HG02588 (cell line): ENCODE results near the gene CTCF.

ENCODE experiments used
- ATAC-seq: cut with Tn5 transposase; IDR thresholded peaks from one replicate; pipeline ENCODE4 v1.9.1; 2021; ENCODE audit warnings: mild to moderate bottlenecking, moderate library complexity; ENCODE audit not compliant: unreplicated experiment

The CTCF gene

DNA sequence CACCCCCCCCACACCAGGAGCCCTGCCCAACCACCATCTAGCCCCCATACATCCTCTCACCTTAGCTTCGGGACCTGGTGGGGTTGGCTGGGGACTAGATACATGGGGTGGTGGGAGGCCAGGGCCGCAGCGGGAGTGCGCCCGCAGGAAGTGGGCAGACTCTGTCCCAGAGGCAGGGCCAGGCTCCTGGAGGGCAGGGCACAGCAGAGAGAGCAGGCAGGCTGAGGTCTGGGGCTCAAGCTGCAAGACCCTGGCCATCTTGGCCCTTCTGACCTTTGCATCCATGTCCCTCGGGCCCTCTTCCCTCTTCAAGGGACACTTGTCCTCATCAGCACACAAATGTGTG is 101.5 kb downstream of the CTCF start:
- ATAC-seq: no peak

DNA sequence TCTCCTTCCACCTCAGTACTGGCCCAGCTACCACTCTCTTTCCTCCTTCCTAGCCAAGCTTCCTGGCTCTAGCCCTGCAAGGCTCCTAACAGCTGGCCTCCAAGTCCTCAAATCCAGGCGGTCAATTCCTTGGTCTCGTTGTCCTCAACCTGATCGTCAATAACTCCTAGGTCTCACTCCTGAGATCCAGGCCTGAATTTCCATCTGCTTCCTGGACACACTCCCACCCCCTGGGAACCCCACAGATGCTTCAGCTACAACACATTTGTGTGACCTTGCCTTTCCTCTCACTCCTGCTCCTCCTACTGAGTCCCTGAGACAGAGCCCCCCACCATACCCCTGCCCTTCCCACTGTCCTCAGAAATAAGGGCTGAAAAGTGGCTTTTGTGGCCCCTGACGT is 101.9 kb downstream of the CTCF start:
- ATAC-seq: no peak

DNA sequence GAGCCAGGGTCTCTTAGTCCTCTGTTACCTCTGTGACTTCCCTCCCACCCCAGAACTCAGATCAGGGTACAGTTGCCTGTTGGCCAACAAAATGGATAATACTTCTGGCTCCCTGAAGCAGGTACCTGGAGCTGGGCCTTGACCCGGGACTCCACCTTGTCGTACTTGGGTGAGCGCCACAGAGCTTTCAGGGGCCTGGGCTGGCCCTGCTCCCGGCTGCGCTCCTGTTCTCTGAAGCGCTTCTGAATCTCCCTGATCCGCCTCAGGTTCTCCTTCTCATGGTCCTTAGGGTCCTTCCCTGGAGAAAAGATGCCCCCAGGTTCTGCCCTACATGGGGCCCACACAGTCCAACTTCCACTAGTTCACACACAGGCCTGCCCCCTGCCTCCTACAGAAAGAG is 102.5 kb downstream of the CTCF start:
- no peak for ATAC-seq

DNA sequence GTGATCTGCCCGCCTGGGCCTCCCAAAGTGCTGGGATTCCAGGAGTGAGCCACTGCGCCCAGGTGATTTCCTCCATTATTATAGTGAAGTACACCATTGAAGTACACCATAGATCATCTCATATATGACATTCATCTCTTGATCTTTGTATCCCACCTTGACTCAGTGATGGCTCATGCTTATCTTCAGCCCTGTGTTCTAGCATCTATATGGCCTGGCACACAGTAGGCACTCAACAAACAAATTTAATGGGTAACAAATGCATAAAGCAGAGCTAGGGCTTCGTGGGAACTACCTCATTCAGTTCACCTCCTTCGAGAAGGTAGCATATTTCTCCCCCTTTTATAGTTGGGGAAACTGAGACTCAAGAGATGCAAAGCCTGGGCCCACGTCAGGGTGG is 103.3 kb downstream of the CTCF start:
- ATAC-seq: no peak

DNA sequence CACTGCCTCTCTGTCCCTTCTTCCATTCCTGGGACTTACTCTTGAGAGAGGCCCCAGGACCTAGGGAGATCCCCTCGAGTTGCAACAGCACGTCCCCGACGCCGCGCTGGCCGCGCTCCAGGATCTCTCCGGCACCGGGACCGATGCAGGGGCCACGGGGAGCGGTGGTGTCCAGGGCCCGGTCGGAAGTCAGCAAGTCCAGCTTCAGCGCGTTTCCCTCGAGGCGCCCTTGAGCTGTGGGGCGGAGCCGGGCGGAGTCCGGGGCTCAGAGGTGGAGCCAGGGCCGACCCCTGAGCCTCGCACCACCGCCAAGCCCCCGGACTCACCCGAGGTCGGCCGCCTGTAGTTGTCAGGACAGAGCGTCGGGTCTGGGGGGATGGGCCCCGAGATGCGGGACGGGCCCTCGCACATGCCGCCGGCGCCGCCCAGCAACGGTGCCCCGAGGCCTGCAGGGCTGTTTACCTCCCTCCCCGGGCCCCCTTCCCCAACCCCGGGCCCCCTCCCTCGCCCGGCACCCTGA is 103.8 kb downstream of the CTCF start:
- peak; percentile 9 for ATAC-seq

DNA sequence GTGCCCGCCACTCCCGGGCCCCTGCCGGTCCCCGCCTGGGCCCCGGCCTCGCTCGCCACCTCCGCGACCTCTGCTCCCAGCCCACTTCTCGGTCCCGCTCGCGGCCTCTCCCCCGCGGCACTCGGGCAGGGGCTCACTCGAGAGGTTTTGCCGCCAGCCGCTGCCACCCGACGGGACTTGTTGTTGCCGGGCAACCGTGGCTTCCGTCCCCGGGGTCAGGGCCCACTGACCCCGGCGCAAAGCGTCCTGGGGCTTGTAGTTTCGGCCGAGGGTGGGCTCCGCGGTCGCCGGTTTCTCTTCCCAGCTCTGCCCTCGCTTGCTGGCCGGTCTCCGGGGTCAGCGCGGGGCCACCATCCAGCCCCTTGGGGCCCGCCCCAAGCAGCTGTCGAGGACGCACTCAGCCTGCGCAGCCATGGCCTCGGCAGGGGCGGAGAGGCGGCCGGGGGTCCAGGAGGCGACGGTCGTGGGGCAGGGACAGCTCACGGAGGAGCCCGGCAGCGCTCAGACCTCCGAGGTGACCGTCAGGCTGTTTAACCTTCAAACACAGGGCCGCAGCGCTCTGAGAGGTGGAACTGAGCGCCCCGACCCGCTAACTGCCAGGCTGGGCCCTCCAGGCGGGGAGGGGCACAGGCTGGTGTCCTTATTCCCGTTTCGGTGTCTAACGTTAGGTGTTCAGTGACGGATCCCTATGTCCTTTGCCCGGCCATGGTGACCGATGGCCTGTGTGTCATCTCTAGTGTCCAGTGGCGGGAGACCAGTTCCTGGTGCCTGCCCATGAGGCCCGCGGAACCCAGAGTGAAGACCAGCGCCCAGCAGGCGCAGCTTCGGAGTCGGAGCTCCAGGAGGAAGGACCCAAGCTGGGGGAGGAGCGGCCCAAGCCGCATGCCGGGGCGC is 104.5 kb downstream of the CTCF start, which contains the start of the genes C16orf86 and ENKD1:
C16orf86 (plus strand) TSS at position 256 of the 894 bp plus-strand sequence; CDS start at position 413, 157 bp downstream.
ENKD1 (minus strand) TSS at position 192 of the 894 bp plus-strand sequence. CDS start 308 bp downstream, outside the sequence.
- ATAC-seq: peak; percentile 64

DNA sequence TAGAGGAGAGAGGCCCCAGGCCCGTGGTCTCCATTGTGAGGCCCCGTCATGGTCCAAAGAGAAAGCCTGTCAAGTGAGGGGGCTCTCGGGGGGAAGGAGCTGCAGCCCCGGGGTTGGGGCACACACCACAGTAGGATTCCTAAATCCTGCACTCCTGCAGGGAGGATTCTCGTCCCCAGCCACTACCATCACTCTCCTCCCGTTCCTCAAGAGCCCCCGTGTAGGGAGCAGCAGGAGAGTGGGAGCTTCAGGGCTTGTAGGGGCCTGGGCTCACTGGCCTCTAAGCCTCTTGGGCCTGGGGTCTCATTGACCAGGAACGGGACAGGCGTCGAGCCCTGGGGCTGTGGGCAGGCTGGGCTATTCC is 105.1 kb downstream of the CTCF start:
- ATAC-seq: no peak

DNA sequence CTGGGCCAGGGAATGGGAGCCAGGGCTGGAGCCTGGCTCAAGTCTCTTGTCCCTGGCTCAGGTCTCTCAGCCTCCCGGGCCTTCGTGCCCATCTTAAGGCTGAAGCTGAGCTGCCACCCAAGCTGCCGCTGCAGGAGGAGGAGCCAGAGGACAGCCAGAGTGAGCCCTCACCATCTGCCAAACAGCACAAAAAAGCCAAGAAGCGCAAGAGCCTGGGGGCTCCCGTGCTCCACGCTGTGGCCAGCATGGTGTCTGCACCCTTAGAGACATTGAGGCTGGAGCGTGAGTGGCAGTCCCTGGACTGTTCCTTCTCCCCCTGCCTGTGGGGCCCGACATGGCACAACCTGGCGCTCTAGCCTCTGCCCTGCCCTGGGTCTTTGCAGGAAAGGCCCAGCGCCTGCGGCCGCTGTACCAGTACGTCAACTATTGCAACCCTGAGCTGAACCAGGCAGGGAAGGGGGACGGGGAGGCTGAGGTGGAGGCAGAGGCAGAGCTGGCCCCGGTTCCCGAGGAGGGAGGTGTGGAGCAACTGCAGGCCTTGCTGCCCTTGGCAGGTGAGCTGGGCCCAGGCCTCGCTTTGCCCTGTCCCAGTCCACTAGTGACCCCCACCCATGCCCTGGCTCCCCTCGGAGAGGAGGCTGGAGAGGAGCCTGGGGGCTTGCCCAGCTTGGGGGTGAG is 105.6 kb downstream of the CTCF start:
- peak; percentile 59 for ATAC-seq

DNA sequence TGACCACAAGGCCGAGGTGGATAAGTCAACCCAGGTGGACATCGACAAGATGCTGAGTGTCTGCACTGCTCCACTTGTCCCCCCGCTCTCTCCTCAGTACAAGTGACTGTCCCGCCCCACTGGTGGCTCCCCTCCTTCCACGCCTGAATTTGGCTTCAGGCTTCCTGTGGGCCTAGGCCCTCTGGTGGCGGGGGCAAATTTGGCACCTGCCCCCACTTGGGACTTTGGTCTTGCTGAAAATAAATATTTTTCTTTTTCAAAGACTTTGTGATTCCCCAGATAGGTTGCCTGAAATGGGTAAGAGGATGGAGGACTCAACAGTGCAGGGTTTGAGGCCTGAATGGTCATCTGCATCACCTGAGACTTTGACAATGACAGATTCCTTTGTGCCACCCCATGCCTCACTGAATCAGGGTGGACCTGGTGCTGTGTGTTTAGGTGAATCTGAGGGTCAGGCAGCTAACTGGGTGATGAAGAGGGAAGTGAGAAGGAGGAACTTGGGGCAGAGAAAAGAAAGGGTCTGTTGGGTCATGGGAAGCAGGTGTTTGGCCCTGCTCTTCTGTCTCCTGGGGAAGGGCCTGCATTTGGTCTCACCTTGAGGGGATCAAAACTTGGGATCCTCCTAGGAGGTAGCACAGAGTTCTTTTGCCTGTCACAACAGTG is 106.3 kb downstream of the CTCF start:
- no peak for ATAC-seq

DNA sequence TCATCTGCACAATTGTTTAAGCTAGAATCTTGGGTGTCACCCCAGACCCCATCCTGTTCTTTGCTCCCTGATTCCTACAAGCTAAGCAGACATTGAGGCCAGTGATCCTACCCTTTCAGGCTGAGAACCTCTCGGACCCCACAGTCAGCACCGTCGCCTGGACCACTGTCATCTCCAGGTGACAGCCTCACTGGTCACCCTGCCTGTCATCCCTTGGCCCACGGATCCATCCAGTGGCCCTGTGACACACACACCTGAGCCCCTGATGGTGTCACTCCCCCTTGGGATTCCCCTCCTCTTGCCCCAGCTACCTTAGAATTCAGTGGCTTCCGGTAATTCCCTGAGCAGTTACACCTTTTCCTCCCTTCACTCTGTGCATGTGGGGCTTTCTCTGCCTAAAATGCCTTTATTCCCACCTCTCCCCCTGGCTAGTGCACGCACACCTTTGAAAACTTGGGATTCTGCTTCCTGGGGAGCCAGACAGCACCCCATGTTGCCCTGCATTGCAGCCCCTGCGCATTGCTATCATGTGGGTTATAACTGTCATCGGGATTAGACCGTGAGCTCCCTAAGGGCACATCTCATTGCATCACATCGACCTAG is 107.3 kb downstream of the CTCF start:
- ATAC-seq: no peak

DNA sequence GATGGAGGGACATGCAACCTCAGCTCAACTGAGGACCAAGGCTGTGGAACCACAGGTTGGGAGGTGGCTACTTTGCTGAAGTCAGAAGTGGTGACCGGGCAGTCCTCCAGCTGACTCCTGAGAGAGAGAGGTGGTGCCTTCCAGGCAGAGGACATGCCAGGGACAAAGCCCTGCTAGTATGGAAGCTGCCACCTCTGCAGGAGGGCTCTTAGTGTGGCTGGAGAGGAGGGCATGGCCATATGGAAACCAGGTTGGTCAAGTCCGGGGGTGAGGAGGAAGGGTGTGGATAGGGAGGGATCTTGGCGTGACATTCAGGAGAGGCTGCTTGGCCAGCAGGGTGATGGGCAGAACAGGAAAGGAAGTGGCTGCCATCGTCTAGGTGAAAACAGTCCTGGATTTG is 110.0 kb downstream of the CTCF start:
- ATAC-seq: no peak

DNA sequence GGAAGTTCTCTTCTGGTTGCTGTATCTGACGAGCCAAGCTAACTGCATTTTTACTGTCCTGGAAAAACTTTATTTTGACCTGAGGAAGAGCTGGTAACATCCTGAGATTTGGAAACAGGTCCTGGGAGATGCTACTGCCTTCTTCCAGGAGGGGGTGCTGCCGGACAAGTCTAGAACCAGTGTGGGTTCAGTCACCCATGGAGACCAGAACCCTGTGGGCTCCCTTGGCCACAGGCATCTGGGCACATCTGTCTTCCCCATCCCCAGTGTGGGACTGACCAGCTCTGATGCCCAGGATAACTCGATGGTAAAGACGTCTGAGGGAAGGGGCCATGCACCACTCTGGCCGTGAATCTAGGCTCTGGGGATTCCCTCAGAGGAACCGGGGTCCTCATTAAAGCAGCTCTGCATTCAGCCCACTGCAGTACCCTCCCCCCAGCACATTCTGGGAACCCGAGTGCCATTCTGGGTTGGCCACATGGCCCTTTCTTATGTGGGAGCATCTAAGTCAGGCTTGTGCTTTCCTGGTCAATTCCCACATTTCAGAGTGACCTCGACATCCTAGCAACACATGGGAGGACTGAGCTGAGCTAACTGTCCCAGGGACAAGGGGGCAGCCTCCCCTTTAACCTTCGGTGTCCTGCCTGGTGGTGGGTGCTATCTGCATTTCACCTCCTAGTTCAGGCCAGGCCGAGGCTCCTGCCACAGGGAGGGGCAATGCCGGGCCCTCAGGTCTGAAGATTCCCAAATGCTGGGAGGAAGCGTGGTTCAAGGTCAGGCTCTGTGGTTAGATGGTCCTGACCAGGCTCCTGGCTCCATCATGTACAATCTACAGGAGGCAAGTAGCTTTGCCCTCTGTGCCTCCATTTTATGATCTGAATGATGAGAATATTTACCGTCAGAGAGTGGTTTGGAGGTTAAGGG is 110.7 kb downstream of the CTCF start:
- no peak for ATAC-seq

DNA sequence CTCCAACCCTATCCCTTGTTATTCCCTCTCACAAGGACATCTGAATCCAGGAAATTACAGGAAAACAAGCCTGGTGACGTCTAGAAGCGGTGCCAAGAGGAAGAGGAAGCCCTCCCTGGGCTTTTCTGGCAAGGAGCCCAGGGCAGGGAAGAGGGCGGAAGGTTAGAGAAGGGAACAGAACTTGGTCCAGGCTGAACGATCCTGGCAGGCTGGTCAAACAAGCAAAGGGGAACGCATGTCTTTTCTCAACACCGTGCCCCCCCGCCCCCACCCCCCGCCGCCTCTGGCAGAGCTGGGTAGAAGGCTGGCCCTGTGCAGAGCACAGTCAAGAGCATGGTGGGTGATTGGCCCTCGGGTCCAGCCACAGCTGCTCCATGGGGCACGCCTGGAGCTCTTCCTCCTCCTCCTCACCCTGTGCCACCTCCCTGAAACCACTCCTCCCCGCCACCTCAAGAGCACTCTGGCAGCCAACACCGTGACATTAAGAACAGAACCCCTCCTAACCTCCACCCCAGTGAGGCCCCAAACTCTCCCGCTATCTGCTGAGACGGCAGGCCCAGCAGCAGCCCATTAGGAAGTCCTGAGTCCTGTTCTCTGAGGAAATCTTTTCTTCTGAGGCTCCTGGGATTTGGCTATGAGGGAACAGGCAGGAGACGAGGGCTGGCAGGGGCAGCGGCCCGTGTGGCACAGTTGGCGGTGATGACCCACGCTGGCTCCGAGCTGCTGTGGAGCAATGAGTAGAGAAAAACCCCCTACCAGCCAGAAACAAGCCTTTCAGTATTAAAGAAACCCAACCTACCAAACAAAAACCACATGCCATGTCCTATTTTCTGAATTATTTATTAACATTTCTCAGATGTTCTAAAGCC is 111.6 kb downstream of the CTCF start:
- ATAC-seq: no peak

DNA sequence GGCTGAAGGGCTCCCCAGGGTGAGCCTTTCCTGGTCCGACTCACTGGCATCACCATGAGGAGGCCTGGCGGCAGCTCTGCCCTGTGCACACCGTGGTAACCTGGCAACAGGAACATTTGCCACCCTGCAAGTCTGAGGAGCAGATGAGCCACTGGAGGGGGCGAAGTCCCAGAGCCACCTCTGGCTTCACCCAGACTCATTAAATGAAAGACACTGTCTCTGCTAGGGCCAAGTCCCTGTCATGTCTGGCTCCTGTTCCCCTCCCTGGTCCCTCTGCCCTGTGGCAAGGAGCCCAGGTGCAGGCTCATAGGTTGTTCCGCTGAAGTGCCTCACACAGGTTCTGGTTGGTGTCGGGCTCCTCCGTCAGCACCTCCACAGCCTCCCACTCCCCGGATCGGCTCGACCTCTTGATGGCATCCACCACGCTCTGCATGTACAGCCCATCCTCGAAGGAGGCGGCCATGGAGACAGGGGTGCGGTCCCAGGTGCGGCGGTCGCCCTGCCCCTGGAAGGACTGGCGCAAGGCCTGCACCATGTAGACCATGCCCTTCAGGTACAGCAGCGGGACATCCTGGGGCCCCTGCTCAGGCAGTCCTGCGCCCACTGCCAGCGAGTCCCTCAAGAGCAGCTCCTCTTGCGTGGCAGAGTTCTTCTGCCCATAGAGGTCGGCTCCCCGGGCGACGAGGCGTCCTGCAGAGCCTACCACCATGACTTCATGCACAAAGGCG is 112.7 kb downstream of the CTCF start:
- ATAC-seq: no peak

DNA sequence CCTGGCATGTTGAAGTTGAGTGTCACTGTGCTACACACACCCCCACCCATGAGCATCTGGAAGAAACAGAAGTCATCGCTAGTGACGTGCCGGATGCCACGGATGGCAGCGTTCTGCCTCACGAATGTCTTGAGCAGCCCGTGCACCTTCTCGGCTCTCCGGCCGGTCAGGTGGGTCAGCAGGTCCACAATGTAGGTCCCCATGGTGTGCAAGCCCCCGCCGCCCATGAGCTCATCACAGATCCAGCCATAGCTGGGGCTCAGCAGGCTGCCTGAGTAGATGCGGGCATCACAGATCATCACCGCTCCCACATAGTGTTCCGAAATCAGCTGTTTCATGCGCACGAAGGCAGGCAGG is 113.2 kb downstream of the CTCF start:
- no peak for ATAC-seq

DNA sequence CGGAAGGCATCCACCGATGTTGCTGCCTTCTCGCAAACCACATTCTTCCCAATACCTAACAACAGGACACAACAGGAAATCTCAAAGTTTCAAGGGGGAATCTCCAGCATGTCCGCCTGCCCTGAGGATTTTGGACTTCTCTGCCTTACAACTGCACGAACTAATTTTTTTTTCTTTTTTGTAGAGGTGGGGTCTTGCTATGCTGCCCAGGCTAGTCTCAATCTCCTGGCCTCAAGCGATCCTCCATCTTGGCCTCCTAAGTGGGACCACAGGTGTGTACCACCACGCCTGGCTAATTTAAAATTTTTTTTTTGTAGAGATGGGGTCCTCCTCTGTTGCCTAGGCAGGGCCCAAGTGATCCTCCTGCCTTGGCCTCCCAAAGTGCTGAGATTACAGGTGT is 113.7 kb downstream of the CTCF start:
- ATAC-seq: no peak

DNA sequence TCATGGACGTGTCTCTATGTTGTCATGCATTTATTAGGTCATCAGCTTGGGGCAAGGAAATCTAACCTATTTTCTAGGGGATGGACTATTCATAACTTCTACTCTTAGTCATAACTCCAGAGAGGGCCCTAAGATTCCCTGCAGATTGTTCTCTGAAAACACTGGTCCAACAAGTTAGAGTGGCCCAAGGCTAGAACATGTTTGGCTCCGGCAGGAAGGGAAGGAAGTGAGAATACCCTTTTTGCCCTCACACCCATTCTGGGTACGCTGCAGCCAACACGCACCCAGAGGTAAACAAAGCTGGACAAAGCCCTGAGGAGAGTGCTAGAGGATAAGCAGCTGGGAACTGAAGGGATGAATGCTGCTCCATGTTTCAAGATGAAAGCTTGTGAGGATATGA is 114.2 kb downstream of the CTCF start:
- ATAC-seq: no peak

DNA sequence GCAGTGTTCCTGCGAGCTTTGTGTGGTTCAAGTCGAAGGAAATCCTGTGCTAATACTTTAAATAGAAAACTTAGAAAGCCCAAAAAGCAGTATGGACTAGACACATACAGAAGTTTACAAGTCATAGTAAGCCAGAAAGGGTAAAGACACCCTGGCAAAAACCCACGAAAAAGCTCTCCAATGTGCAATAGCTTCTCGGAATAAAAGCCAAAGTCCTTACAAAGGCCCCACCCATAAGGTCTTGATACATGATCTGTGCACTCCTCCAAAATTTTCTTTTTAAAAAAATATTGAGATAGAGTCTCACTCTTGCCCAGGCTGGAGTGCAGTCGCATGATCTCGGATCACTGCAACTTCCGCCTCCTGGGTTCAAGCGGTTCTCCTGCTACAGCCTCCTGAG is 114.6 kb downstream of the CTCF start:
- no peak for ATAC-seq

DNA sequence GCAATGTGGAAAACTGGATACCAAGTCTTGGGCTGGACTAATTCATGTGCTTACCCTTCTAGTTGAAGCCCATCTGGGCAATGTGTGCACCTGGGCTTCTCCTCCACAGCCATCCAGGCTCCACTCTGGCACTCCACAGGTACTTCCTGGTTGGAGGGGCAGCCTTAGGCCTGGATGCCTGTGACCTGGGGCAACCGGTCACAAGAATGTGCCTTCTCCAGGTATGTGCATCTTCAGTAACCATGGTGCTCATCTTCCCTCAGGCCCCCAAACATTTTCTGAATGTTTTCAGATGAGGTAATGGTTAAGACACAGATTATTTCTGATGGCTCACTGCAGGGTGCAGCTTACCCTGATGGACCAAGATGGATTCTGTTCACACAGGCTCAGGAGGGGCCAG is 115.4 kb downstream of the CTCF start:
- no peak for ATAC-seq
